ENCODE results near the gene TPSAB1. TPM values are rescaled to one million over a fixed set of nuclear protein-coding genes. Genes with fewer than 3 reads are reported as not detected.
"Not testable (repeated sequence)": the region's sequence is repeated elsewhere in the genome, so short reads cannot be mapped to it uniquely, and the experiment has no call there.

The TPSAB1 gene
- polyA plus RNA-seq, 1 experiment, result not detected

- POLR2A ChIA-PET; DNase-seq (ENCODE audit: low read depth); H3K36me3 ChIP-seq (ENCODE audit: control insufficient read depth, insufficient read depth, low read length); H3K27me3 ChIP-seq (ENCODE audit: control insufficient read depth, insufficient read depth, low read length); H3K4me3 ChIP-seq (ENCODE audit: low read depth, low read length); CTCF ChIA-PET: not testable (repeated sequence)
Observed at GRCh38 chr16:1230084-1230470, 10.4 kb upstream of the TPSAB1 start, which contains the start of gene TPSB2. TPSB2 (minus strand) TSS chr16:1230184; CDS start chr16:1229951, 233 bp downstream.

GRCh38 chr16:1230471-1231212 lies 9.9 kb upstream of the TPSAB1 start:
- CTCF ChIA-PET, result not testable (repeated sequence)

DNA sequence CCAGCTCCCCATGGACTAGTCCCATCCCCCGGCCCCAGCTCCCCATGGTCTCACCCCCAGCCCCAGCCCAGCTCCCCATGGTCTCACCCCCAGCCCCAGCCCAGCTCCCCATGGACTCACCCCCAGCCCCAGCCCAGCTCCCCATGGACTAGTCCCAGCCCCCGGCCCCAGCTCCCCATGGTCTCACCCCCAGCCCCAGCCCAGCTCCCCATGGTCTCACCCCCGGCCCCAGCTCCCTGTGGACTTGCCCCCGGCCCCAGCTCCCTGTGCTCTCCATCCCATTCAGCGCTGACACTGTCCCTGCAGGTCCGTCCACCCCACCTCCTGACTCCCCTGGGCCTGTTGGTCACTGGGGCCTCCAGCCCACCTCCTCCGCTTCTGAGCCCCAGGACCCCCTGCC lies 9.2 kb upstream of the TPSAB1 start:
- DNase-seq (ENCODE audit: low read depth); POLR2A ChIA-PET; H3K36me3 ChIP-seq (ENCODE audit: control insufficient read depth, insufficient read depth, low read length); CTCF ChIA-PET; H3K4me3 ChIP-seq (ENCODE audit: low read depth, low read length); H3K27me3 ChIP-seq (ENCODE audit: control insufficient read depth, insufficient read depth, low read length): not testable (repeated sequence)

More at GRCh38 chr16:1230471-1231212, 9.9 kb upstream of the TPSAB1 start:
- H3K36me3 ChIP-seq (ENCODE audit: control insufficient read depth, insufficient read depth, low read length); DNase-seq (ENCODE audit: low read depth); H3K4me3 ChIP-seq (ENCODE audit: low read depth, low read length); H3K27me3 ChIP-seq (ENCODE audit: control insufficient read depth, insufficient read depth, low read length); POLR2A ChIA-PET: not testable (repeated sequence)

DNA sequence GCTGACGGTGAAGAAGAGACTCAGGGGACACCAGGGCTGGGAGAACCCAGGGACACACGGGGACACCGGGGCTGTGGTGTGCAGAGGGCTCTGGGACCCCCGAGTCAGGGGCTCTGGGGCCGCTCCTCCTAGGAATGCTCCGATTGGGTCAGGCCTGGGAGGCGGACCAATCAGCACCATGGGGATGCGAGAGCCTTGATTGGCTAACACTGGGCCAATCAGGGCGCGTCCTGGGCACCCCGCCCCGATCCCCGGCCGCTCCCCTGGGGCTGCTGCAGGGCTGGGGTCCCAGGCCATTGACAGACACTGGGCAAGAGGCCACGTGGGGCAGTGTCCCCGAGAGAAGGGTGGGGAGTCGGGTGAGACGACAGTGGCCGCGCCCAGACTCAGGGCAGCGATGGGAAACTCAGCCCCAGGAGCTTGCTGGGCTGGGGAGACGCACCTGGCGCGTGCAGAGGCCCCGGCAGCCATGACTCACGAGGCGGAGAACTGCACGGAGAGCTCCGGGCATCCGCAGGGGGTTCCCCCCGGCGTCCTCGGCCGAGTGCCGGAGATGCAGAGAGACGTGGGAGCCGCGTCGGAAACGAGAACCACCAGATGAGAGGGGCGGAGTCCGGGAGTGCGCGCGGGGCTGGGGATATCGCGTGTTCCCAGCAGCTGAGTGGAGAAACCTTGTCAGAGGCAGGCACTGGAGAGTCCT lies 8.3 kb upstream of the TPSAB1 start:
- H3K27me3 ChIP-seq (ENCODE audit: control insufficient read depth, insufficient read depth, low read length); H3K36me3 ChIP-seq (ENCODE audit: control insufficient read depth, insufficient read depth, low read length); POLR2A ChIA-PET; DNase-seq (ENCODE audit: low read depth); H3K4me3 ChIP-seq (ENCODE audit: low read depth, low read length); CTCF ChIA-PET: not testable (repeated sequence)

- CTCF ChIA-PET; DNase-seq (ENCODE audit: low read depth); H3K36me3 ChIP-seq (ENCODE audit: control insufficient read depth, insufficient read depth, low read length); POLR2A ChIA-PET; H3K27me3 ChIP-seq (ENCODE audit: control insufficient read depth, insufficient read depth, low read length); H3K4me3 ChIP-seq (ENCODE audit: low read depth, low read length): not testable (repeated sequence)
Observed at GRCh38 chr16:1236659-1237058, 3.8 kb upstream of the TPSAB1 start.

DNA sequence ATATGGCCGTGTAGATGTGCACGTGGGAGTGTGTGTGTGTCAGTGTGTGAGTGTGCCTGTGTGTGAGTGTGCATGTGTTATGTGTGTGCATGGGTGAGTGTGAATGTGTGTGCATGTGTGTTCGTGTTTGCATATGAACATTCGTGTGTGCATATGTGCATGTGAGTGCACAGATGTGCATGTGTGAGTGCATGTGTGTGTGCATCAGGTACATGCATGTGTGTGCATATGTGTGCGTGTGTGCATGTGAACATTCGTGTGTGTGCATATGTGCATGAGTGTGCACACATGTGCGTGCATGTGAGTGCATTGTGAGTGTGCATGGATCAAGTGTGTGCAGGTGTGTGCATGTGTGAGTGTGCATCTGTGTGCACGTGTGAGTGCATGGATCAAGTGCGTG lies 2.5 kb upstream of the TPSAB1 start:
- POLR2A ChIA-PET, result no interaction called here
- no peak for DNase-seq (ENCODE audit: low read depth)
- CTCF ChIA-PET, result no interaction called here
- TF ChIP-seq, protein P1, sequence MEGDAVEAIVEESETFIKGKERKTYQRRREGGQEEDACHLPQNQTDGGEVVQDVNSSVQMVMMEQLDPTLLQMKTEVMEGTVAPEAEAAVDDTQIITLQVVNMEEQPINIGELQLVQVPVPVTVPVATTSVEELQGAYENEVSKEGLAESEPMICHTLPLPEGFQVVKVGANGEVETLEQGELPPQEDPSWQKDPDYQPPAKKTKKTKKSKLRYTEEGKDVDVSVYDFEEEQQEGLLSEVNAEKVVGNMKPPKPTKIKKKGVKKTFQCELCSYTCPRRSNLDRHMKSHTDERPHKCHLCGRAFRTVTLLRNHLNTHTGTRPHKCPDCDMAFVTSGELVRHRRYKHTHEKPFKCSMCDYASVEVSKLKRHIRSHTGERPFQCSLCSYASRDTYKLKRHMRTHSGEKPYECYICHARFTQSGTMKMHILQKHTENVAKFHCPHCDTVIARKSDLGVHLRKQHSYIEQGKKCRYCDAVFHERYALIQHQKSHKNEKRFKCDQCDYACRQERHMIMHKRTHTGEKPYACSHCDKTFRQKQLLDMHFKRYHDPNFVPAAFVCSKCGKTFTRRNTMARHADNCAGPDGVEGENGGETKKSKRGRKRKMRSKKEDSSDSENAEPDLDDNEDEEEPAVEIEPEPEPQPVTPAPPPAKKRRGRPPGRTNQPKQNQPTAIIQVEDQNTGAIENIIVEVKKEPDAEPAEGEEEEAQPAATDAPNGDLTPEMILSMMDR (IDR thresholded peaks at IDR 0.05; ENCODE audit: insufficient read depth, low read depth, low read length), result no peak
- Histone ChIP-seq H3K4me3 (ENCODE audit: low read depth, low read length) (no peak overlapping the region), H3K27me3 (ENCODE audit: control insufficient read depth, insufficient read depth, low read length) (no peaks in the 10 kb centered on the region), H3K36me3 (ENCODE audit: control insufficient read depth, insufficient read depth, low read length) (no peaks in the 10 kb centered on the region)

GRCh38 chr16:1238909-1239308 lies 1.6 kb upstream of the TPSAB1 start:
- POLR2A ChIA-PET; H3K4me3 ChIP-seq (ENCODE audit: low read depth, low read length); DNase-seq (ENCODE audit: low read depth); H3K36me3 ChIP-seq (ENCODE audit: control insufficient read depth, insufficient read depth, low read length); CTCF ChIA-PET; H3K27me3 ChIP-seq (ENCODE audit: control insufficient read depth, insufficient read depth, low read length): not testable (repeated sequence)

DNA sequence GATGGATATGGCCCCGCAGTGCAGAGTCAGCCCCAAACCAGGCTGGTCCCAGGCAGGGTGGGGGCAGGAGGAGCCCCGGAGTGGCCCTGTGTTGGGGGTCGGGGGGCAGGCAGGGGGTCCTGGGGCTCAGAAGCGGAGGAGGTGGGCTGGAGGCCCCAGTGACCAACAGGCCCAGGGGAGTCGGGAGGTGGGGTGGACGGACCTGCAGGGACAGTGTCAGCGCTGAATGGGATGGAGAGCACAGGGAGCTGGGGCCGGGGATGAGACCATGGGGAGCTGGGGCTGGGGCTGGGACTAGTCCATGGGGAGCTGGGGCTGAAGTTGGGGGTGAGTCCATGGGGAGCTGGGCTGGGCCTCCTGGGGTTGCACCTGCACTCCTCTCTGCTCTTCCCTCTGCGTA lies 930 bp upstream of the TPSAB1 start:
- DNase-seq (ENCODE audit: low read depth); CTCF ChIA-PET; H3K4me3 ChIP-seq (ENCODE audit: low read depth, low read length); H3K27me3 ChIP-seq (ENCODE audit: control insufficient read depth, insufficient read depth, low read length); POLR2A ChIA-PET; H3K36me3 ChIP-seq (ENCODE audit: control insufficient read depth, insufficient read depth, low read length): not testable (repeated sequence)

DNA sequence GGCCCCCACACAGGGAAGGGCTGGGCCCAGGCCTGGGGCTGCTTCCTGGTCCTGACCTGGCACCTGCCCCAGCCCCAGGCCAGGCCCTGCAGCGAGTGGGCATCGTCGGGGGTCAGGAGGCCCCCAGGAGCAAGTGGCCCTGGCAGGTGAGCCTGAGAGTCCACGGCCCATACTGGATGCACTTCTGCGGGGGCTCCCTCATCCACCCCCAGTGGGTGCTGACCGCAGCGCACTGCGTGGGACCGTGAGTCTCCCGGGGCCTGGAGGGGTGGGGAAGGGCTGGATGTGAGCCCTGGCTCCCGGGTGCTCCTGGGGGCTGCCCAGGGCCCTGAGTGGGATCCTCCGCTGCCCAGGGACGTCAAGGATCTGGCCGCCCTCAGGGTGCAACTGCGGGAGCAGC lies 576 bp downstream of the TPSAB1 start:
- CTCF ChIA-PET; H3K36me3 ChIP-seq (ENCODE audit: control insufficient read depth, insufficient read depth, low read length); DNase-seq (ENCODE audit: low read depth); H3K27me3 ChIP-seq (ENCODE audit: control insufficient read depth, insufficient read depth, low read length); H3K4me3 ChIP-seq (ENCODE audit: low read depth, low read length); POLR2A ChIA-PET: not testable (repeated sequence)

- POLR2A ChIA-PET; CTCF ChIA-PET; H3K4me3 ChIP-seq (ENCODE audit: low read depth, low read length); H3K36me3 ChIP-seq (ENCODE audit: control insufficient read depth, insufficient read depth, low read length); DNase-seq (ENCODE audit: low read depth); H3K27me3 ChIP-seq (ENCODE audit: control insufficient read depth, insufficient read depth, low read length): not testable (repeated sequence)
Observed at GRCh38 chr16:1243363-1243762, 2.9 kb downstream of the TPSAB1 start.

- POLR2A ChIA-PET, result not testable (repeated sequence)
Observed at GRCh38 chr16:1243907-1244850, 3.7 kb downstream of the TPSAB1 start.

More at GRCh38 chr16:1243907-1244850, 3.7 kb downstream of the TPSAB1 start:
- H3K4me3 ChIP-seq (ENCODE audit: low read depth, low read length); DNase-seq (ENCODE audit: low read depth); H3K36me3 ChIP-seq (ENCODE audit: control insufficient read depth, insufficient read depth, low read length); CTCF ChIA-PET; H3K27me3 ChIP-seq (ENCODE audit: control insufficient read depth, insufficient read depth, low read length): not testable (repeated sequence)
